ENCODE data around the gene ABCA13.

Gene ABCA13

GRCh38 chr7:48635796-48636195 is 464.5 kb downstream of the ABCA13 start:
- Mint-ChIP-seq H3K27ac (no peak overlapping the region), H3K36me3 (ENCODE audit: low read depth) (no peaks in the 10 kb centered on the region)
- intact Hi-C loops (cut with micrococcal nuclease), result no loop called here

DNA sequence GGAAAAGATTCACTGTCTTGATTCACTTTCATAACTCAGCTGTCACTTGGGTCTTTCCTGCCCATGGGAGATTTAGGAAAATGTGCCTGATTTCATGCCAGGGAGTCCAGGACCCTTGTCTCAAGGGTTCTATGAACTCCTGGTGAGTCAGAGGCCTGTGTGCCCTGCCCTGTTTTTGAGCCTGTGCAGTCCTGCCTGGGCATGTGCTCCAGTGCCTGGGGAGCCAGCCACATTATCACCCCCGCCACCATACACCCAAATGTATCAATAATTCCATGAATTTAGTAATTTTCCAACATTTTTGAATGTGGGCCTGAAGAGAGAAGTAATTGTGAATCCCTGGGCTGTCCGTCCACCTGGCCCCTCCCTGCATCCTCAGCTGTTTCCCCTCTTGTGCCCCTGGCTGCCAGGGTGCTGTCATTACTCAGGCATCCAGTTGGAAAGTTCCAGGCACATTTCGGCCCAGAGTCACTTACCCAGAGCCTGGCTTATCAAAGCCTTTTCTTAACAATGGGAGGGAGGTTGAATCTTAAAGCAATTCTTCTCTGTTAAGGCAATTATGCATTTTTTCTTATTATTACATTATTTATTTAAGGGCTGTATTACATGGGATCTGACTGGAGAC is 465.2 kb downstream of the ABCA13 start:
- Mint-ChIP-seq H3K4me3 (no peak overlapping the region), H3K27me3 (peaks cover 6% of the 10 kb centered on the region), H3K36me3 (ENCODE audit: low read depth) (no peaks in the 10 kb centered on the region), H3K4me1 (ENCODE audit: low read depth) (no peaks in the 10 kb centered on the region), H3K27ac (no peak overlapping the region), H3K9me3 (no peaks in the 10 kb centered on the region)
- intact Hi-C loops (cut with micrococcal nuclease), result no loop called here

More at GRCh38 chr7:48635796-48636195, 464.5 kb downstream of the ABCA13 start:
- Mint-ChIP-seq H3K4me1 (ENCODE audit: low read depth) (no peaks in the 10 kb centered on the region), H3K9me3 (no peaks in the 10 kb centered on the region), H3K27me3 (peaks cover 6% of the 10 kb centered on the region), H3K4me3 (no peak overlapping the region)

DNA sequence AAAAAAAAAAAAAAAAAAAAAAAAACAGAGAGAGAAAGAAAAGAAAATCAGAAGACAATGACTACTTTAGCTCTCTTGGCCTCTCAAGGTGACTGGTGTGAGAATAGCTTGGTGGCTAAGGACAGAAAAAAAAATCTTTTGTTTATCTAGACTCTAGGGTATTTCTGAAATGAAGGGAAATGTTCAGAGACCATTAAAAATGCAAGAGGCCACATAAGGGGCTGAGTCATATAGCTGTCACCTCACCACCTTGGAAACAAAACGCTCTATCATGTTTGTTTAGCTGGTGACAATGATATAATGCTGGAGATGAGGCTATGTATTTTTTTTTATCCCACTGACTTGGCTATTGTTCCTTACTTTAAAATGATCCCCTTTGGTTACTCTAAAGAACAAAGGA is 466.1 kb downstream of the ABCA13 start:
- H3K9me3 Mint-ChIP-seq, result no peaks in the 10 kb centered on the region
- H3K4me1 Mint-ChIP-seq (ENCODE audit: low read depth), result no peaks in the 10 kb centered on the region
- no peaks in the 10 kb centered on the region for H3K36me3 Mint-ChIP-seq (ENCODE audit: low read depth)
- intact Hi-C loops (cut with micrococcal nuclease), result no loop called here
- peaks cover 7% of the 10 kb centered on the region for H3K27me3 Mint-ChIP-seq
- no peak overlapping the region for H3K4me3 Mint-ChIP-seq
- H3K27ac Mint-ChIP-seq, result no peak overlapping the region

DNA sequence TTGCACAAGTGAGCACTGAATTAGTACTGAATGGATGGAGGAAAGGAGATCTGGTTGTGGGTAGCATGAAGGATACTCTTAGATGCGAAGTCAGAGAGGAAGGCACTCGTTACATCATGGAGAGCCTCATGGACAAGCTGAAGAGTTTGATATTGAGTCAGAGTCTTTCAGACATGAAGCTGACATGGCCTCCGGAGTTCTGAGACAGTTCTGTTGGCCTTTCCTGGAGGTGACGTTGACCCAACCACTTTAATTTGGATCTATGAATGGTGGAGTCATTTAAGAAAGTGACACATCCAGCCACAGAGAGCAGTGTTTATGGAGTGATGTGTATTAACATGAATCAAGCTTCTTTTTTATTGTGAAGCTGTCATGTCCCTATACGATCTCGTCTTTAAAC is 466.8 kb downstream of the ABCA13 start:
- H3K36me3 Mint-ChIP-seq (ENCODE audit: low read depth), result no peaks in the 10 kb centered on the region
- no peaks in the 10 kb centered on the region for H3K9me3 Mint-ChIP-seq
- no peak overlapping the region for H3K4me3 Mint-ChIP-seq
- H3K27me3 Mint-ChIP-seq, result peaks cover 7% of the 10 kb centered on the region
- H3K27ac Mint-ChIP-seq, result no peak overlapping the region
- no peaks in the 10 kb centered on the region for H3K4me1 Mint-ChIP-seq (ENCODE audit: low read depth)
- intact Hi-C loops (cut with micrococcal nuclease), result no loop called here

GRCh38 chr7:48643431-48644013 is 472.3 kb downstream of the ABCA13 start:
- intact Hi-C loops (cut with micrococcal nuclease), result no loop called here
- no peaks in the 10 kb centered on the region for H3K36me3 Mint-ChIP-seq (ENCODE audit: low read depth)
- H3K4me1 Mint-ChIP-seq (ENCODE audit: low read depth), result no peaks in the 10 kb centered on the region
- no peak overlapping the region for H3K4me3 Mint-ChIP-seq
- H3K27ac Mint-ChIP-seq, result no peak overlapping the region
- peaks cover 5% of the 10 kb centered on the region for H3K27me3 Mint-ChIP-seq
- no peaks in the 10 kb centered on the region for H3K9me3 Mint-ChIP-seq

- no peaks in the 10 kb centered on the region for H3K36me3 Mint-ChIP-seq (ENCODE audit: low read depth)
- peaks cover 15% of the 10 kb centered on the region for H3K9me3 Mint-ChIP-seq
- H3K4me1 Mint-ChIP-seq (ENCODE audit: low read depth), result no peaks in the 10 kb centered on the region
- H3K4me3 Mint-ChIP-seq, result no peak overlapping the region
- H3K27ac Mint-ChIP-seq, result no peak overlapping the region
- intact Hi-C loops (cut with micrococcal nuclease), result no loop called here
- H3K27me3 Mint-ChIP-seq, result peaks cover 7% of the 10 kb centered on the region
Measured at GRCh38 chr7:48658138-48658537, 486.9 kb downstream of the ABCA13 start.

DNA sequence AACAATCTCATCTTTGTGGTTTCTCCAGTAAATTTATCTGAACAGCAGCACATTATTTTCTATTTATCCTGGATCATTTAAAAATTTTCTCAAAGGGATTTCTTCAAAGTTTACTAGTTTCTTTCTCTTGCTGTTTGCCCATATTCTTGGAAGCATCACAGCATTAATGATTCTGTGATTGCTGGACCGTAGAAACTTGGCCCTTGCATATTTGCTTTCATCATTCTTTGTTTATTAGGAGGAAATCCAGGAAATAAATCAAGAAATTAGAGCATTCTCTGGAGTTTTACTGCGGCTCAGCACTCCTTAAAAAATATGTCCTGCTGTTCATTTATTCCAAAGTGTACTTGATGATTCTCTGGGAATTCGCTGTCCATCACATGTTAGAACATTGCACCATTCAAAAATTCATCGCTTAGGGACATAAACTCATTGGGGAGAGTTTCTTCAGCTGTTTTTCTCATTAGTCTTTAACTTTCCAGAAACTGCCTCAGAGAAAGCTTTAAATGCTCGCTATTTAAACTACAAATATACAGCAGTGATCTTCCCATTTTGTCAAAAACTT is 489.1 kb downstream of the ABCA13 start:
- Mint-ChIP-seq H3K4me3 (no peak overlapping the region), H3K9me3 (no peaks in the 10 kb centered on the region), H3K36me3 (ENCODE audit: low read depth) (no peaks in the 10 kb centered on the region), H3K27ac (no peak overlapping the region), H3K4me1 (ENCODE audit: low read depth) (no peaks in the 10 kb centered on the region), H3K27me3 (peaks cover 5% of the 10 kb centered on the region)
- intact Hi-C loops (cut with micrococcal nuclease), result no loop called here

GRCh38 chr7:48664241-48664640 is 493.0 kb downstream of the ABCA13 start:
- peaks cover 4% of the 10 kb centered on the region for H3K27me3 Mint-ChIP-seq

DNA sequence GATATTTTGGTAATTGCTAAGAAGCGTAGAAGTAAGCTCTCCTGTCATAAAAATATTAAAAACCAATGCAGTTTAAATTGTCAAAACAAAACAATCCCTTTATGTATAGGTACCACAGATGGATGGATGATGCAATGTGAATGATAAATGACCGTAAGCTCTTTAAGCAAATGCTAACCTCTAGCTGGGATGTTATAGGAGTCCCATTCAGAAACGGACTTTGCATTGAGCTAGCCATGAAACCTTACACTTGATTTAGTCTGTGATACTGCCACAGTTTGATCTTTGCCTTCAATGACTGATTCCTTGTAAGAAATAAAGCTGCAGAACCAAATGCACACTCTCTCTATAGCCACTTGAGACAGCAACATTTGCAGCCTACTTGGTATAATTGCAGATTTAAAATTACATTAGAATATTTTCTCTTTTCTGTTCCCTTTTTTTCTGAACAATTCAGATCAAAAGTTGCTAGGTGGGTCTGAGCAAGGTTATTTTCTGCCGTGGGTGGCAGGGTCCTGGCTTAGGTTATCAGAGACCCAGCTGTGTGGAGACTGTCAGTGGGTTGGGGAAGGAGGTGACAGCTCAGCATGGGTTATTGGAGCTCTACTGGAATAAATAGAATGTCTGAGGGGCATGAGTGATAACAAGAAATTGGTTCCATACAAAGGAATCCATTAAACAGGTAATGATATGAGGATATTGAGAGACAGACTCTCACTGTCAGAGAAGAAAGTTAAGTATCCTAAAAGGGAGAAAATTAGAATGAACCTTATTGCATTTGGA is 494.3 kb downstream of the ABCA13 start:
- no peak overlapping the region for H3K27ac Mint-ChIP-seq
- H3K36me3 Mint-ChIP-seq (ENCODE audit: low read depth), result no peaks in the 10 kb centered on the region
- no peaks in the 10 kb centered on the region for H3K4me1 Mint-ChIP-seq (ENCODE audit: low read depth)
- H3K9me3 Mint-ChIP-seq, result no peaks in the 10 kb centered on the region
- peaks cover 2% of the 10 kb centered on the region for H3K27me3 Mint-ChIP-seq
- intact Hi-C loops (cut with micrococcal nuclease), result no loop called here
- no peak overlapping the region for H3K4me3 Mint-ChIP-seq

More at GRCh38 chr7:48664241-48664640, 493.0 kb downstream of the ABCA13 start:
- Mint-ChIP-seq H3K4me1 (ENCODE audit: low read depth) (no peaks in the 10 kb centered on the region), H3K9me3 (no peaks in the 10 kb centered on the region), H3K4me3 (no peak overlapping the region), H3K36me3 (ENCODE audit: low read depth) (no peaks in the 10 kb centered on the region), H3K27ac (no peak overlapping the region)
- intact Hi-C loops (cut with micrococcal nuclease), result no loop called here

GRCh38 chr7:48667407-48667806 is 496.1 kb downstream of the ABCA13 start:
- H3K27ac Mint-ChIP-seq, result no peak overlapping the region
- H3K36me3 Mint-ChIP-seq (ENCODE audit: low read depth), result no peaks in the 10 kb centered on the region

DNA sequence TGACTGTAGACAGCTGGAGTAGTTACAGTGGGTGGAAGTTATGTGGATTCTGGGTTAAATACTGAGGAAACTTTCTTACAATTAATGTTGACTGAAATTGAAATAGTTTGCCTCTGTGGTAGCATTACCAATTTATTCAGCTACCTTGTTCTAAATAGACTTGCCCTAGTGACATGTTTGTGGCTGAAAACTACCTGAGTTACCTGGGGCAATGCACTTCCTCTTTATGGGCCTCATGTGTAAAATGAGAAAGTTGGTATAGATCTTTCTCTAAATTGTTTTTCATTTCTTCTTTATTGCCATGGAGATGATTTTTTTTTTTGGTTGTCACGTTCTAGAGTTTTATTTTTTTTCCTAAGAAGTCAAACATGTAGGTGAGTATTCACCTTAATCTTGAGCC is 500.4 kb downstream of the ABCA13 start:
- no peak overlapping the region for H3K27ac Mint-ChIP-seq
- H3K4me3 Mint-ChIP-seq, result no peak overlapping the region
- H3K27me3 Mint-ChIP-seq, result peaks cover 2% of the 10 kb centered on the region
- intact Hi-C loops (cut with micrococcal nuclease), result no loop called here
- peaks cover 19% of the 10 kb centered on the region for H3K9me3 Mint-ChIP-seq
- no peaks in the 10 kb centered on the region for H3K4me1 Mint-ChIP-seq (ENCODE audit: low read depth)
- no peaks in the 10 kb centered on the region for H3K36me3 Mint-ChIP-seq (ENCODE audit: low read depth)

More at GRCh38 chr7:48667407-48667806, 496.1 kb downstream of the ABCA13 start:
- intact Hi-C loops (cut with micrococcal nuclease), result no loop called here
- H3K4me1 Mint-ChIP-seq (ENCODE audit: low read depth), result no peaks in the 10 kb centered on the region
- H3K4me3 Mint-ChIP-seq, result no peak overlapping the region
- H3K9me3 Mint-ChIP-seq, result no peaks in the 10 kb centered on the region
- peaks cover 2% of the 10 kb centered on the region for H3K27me3 Mint-ChIP-seq

GRCh38 chr7:48681006-48681405 is 509.7 kb downstream of the ABCA13 start:
- Mint-ChIP-seq H3K27ac (no peak overlapping the region), H3K4me3 (no peak overlapping the region), H3K36me3 (ENCODE audit: low read depth) (no peaks in the 10 kb centered on the region), H3K4me1 (ENCODE audit: low read depth) (no peaks in the 10 kb centered on the region), H3K27me3 (peaks cover 6% of the 10 kb centered on the region), H3K9me3 (peaks cover 15% of the 10 kb centered on the region)
- intact Hi-C loops (cut with micrococcal nuclease), result no loop called here

DNA sequence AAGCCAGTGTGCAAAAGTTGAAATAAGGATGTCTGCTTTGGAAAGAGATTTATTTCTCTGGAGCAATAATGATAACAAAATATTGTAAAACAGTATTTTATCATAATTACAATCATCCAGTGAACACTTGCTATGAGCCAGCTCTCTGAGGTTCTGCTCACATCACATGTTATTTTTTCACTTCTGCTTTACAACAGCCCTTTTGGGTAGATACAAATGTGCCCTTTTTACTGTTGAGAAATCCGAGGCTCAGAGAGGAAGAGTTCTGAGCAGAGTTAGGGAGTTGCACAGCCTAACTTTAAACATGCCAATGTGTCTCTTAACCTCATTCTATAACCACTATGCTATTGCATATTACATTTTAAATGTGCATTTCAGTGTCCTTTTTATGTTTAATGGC is 520.5 kb downstream of the ABCA13 start:
- intact Hi-C loops (cut with micrococcal nuclease), result no loop called here
- H3K4me3 Mint-ChIP-seq, result no peak overlapping the region
- H3K4me1 Mint-ChIP-seq (ENCODE audit: low read depth), result peaks cover 11% of the 10 kb centered on the region
- H3K27me3 Mint-ChIP-seq, result peaks cover 13% of the 10 kb centered on the region
- no peak overlapping the region for H3K27ac Mint-ChIP-seq
- no peaks in the 10 kb centered on the region for H3K9me3 Mint-ChIP-seq
- H3K36me3 Mint-ChIP-seq (ENCODE audit: low read depth), result no peaks in the 10 kb centered on the region

All from dendritic cell treated with granulocyte-macrophage colony-stimulating factor and Interleukin-4, amounts not matched to agents 40 ng/mL and 50 ng/mL, for 4 days (primary cell).